NCI-H146 (cell line): Measurements from ENCODE around the gene TLNRD1.

ENCODE experiments used
- DNase-seq: peaks from one replicate; lab custom pipeline; 2025; lab: John Stamatoyannopoulos, UW

TLNRD1 gene

DNA sequence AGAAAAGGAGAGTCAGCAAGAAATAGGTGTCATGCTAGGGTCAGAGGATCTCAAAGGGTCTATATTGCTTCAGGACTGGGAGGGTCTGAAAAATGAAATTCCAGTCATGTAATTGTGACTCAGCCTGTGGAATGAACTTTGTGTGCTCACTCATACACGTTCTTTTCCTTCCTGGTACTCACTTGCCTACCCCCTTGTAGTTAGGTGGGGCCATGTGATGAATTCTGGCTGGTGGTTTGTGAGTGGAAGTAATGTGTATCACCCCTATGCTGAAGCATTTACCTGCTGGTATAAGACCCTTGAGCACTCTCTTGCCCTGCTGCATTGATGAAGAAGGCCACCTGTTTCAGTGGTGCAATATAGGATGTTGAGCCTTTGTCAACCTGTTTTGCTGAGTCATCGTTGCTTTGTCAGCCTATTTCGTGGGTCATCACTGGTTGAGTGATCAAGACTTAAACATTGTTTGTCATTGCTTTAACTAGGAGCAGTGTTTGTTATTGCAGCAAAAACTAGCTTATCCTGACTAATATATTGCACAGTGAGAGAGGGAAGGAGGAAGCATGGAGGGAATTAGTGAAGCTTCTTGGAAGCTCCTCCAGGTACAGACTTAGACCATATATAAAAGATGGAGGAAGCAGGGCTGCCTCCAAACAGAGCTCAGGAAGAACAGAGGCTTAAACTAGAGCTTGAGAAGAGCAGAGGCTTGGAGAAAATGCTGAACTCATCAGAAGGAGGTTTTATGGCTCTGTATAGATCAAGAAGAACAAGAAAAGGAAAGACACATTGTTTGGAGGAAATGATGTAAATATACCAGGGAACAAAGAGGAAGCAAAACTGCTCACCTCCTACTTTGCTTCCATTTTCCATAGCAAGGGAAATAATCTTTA lies 28.9 kb downstream of the TLNRD1 start:
- no peak for DNase-seq

DNA sequence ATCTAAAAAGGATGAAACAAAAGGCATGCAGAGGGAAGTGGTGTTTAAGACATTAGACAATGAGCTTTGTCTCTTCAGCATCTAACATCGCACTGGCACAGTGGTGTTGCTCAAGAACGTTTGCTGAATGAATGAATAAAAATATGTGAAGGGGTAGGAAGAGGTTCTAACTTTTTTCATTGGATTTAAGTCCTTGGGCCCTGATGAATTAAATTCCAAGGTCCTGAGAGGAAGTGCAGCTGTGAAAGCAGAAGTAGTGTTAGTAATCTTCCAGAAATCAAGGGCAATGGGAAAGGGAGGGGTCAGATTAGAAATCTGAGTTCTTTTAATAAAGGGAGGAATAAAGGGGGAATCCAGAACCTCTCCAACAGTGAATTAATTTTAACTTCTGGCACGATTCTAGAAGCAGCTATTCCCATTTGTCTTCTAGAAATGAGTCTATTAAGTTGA lies 29.6 kb downstream of the TLNRD1 start:
- DNase-seq, result no peak

DNA sequence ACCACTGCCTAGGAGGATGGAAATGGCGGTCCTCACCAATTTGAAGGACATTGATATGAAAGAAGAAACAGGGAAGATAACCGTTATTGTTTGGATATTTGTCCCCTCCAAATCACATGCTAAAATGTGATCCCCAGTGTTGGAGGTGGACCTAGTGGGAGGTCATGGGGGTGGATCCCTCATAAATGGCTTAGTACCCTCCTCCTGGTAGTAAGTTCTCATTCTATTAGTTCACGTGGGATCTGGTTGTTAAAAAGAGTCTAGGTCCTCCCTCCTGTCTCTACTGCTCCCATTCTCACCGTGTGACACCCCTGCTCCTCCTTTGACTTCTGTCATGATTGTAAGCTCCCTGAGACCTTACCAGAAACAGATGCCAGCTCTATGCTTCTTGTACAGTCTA lies 30.5 kb downstream of the TLNRD1 start:
- DNase-seq, result no peak

DNA sequence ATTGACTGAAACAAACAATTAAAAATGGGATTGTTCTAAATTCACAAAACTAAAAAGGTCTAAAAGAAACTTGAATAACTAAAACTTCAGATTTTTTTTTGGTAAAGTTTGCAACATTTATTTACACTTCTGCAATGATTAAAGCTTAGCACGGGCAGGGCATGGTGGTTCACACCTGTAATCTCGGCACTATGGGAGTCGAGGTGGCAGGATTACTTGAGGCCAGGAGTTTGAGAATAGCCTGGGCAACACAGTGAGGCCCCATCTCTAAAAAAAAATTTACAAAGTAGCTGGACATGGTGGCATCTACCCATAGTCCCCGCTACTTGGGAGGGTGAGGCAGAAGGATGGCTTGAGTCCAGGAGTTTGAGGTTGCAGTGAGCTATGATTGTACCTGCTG lies 31.6 kb downstream of the TLNRD1 start:
- no peak for DNase-seq

DNA sequence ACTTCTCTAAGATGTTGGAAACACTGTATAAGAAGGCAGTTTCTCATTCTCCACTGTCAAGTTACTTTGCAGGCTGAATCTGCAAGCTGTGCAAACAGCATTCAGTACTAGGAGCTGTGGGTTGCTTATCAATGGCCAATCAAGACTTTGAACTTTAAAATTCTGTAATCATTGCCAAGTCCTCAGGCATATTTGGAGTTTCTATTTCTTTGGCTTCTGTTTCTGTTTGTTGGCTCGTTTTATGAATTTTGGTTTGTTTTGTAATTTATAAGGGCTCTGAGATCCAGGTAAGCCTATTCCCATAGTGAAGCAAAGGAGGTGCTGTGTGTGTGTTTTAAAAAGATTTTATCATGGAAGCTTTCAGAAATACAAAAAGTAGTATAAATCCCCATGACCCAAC lies 32.1 kb downstream of the TLNRD1 start:
- no peak for DNase-seq

DNA sequence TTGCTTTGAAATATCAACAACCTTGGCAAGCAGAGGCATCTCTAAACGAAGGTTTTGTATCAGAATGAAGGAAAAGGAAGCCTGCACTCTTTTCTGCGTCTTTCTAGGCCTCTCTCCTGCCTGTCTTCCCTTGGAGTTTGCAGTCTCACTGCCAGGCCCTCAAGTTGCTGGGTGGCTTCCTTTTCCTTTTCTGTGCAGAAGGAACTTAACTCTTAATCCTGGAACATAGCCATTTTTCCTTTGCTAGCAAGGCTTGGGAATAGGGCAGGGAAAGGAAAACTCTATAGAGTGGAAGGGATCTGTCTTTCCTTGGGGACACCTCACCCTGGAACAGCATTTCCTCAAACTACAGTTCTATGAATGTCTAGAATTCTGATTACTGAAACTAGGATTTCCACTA lies 32.8 kb downstream of the TLNRD1 start:
- DNase-seq, result no peak

DNA sequence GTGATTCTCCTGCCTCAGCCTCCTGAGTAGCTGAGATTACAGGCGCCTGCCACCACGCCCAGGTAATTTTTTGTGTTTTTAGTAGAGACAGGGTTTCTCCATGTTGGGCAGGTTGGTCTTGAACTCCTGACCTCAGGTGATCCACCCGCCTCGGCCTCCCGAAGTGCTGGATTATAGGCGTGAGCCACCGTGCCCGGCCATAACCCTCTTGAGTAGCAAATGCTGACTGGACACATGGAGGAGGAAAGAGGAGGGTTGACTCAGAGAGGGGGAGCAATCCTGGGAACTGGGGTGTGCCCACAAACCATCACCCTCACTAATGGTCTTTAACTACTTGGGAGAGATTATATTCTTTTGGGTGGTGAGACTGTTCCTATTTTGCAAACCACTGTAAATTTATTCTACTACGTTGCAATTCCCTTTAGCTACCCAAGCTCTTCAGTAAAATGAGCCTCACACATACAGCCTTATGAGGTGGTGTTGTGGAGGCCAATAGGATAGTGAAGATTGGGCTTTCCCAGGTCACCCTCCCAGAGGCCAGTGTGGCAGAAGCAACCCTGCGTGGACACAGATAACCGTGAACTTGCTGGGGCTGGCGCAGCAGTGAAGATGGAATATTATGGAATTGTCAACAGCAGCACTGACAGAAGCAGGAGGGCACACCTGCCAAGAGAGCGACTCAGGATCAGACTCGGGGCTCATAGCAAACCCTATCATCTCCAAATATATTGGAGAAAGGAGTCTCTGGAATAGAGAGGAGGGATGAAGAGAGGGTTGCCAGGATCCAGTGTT lies 37.4 kb downstream of the TLNRD1 start:
- no peak for DNase-seq

DNA sequence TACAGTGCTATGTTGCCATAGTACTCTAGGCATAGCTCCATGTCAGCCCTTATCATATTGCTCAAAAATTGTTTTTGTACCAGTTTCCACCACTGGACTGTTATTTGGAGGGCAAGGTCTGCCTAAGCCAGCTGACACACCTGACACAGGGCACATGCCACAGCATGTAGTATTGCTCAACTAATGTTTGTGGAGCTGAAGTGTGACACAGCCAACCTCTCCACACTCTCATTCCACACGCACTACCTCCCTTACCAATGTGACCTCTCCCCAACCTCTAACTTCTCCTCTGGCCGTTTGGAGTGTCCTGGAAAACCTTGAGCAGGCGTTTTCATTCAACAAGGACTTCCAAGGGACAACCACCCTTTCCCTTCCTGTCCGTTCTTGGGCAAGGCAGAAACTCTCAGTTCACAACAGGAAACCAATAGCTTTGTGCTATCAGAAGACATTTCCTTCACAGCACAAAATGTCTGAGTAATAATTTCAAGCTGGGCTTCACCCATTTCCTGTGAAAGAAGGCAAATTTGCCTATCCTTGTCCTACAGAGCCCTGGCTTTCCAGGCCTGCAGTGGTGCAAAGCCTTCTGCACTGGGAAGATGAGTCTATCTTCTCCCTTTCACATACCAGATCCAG lies 38.4 kb downstream of the TLNRD1 start:
- DNase-seq, result no peak

DNA sequence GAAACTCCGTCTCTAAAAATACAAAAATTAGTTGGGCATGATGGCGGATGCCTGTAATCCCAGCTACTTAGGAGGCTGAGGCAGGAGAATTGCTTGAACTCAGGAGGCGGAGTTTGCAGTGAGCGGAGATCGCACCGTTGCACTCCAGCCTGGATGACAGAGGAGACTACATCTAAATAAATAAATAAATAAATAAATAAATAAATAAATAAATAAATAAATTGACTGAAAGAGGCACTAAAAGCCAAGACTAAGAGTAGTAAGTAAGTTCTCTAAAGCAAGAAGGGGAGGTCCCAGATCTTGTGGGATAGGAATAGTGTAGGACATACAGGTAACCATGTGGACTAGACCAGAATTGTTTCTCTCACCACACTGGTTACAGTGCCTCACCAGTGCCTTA lies 40.0 kb downstream of the TLNRD1 start:
- no peak for DNase-seq

DNA sequence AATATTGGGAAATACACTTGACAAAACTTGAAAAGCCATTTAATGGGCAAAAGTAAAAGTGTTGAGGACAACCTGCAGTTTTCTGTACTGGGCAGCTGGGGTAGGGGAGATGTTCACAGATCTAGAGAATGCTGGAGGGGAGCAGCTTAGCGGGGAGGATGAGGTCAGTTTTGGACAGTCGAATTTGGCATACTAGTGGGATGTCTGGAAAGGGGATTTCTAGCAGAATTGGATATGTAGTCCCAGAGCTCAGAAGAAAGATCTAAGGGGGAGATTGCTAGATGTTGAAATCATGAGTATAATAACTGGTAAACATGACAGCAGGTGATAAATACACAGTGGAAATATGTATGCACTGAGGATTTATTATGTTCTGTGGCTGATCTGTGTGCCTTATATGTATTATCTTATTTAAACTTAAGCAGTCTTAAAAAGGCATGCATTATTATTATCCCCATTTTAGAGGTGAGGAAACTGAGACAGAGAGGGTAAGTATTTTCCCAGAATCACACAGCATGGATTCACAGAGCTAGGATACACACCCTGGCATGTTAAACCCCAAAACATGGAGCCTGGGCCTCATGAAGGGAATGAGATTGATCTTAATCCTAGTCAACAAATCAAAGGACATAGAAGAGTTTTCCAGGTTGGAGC lies 42.7 kb downstream of the TLNRD1 start:
- DNase-seq, result no peak

DNA sequence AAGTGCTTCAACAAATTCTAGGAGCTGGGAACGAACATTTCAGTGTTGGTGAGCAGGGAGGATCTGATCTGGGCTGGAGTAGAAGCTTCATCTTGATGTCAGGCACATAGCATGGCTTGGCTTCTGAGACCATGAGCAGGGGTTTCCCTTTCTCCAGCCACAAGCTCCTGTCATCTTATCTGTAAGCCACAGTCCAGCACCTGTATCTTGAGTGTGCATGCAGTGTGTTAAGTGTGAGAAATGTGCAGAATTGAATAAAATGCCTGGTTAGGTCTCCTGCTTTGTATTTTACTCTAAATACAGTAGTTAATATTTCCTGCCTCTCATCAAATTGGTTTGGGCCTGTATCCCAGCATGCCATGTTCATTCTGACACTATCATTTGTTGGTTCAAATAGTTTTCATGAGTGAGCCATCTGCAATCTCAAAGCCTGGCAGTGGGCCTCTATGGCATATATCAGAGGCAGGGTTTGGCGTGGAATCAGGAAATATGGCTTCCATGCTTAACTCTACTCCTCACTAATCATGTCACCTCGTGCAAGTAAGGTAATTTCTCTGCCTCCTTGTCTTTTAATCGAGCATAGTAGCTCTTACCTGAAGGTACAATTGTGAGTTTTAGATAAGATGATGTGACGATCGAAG lies 43.3 kb downstream of the TLNRD1 start:
- peak; percentile 22 for DNase-seq

DNA sequence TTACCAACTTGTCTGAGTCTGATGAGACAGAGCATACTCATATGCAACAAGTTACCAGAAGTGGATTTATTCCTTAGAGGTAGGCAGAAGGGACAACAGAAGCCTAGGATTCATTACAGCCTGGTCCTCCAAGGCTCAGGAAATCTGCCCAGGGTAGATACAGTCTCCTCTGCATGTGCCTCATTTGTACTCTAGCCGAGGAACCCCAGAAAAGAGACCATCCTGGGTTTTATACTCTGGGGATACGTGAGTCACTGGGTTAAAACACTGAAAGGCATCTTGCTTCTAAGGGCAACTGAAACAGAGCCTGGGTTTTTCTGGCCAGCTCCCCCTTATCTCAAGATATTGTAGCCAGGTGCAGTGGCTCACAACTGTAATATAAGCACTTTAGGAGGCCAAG lies 45.6 kb downstream of the TLNRD1 start:
- no peak for DNase-seq

DNA sequence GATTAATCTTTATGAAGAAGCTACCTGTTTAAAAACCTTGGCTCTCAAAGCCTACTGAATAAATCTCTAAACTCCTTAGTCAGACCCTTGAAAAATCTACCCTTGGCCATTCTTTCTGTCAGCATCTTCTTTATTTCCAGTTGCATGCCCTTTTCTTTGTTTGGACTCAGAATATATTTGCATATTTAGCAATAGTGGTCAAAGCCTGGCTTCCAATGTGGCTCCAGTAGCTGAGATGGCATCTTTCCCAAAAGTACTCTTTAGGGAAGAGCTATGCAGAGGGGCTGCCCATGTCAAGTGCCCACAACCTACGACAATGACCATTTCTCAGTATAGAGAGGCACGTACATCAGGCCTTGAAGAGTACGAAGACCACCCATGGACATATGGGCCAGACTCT lies 47.2 kb downstream of the TLNRD1 start:
- no peak for DNase-seq

DNA sequence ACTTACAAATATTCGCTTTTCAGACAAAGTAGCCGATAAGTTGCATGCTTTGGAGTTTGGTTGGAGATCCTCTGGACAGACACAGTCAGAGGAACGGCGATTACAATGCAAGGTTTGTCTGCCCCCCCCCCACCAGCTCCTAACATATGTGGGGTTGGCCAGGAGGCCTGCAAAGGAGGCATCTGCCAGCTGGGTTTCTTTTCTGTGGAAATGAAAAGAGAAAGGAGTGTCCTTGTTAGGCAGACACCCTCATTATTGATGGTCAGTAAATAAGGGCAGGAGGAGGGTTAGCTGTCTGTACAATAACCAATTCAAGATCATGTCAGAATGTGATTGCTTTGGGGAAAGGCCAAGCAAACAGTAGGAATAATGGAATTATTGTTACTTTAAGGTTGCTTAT lies 49.1 kb downstream of the TLNRD1 start:
- peak; percentile 77 for DNase-seq

DNA sequence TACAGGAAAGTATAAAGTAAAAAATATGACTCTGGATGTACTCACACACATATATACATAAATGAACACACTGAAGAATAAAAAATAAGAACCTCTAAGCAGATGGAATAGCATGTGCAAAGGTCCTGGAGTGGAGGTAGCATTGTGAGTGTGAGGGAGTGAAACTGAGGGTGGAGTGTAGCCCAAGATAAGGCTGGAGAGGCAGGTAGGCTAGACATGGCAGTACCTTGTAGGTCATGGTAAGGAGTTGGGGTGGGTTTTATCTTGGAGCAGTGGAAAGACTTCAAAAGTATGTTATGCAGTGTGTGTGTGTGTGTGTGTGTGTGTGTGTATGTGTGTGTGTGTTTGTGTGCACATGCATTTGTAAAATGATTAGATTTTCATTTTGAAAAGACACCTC lies 49.5 kb downstream of the TLNRD1 start:
- no peak for DNase-seq

DNA sequence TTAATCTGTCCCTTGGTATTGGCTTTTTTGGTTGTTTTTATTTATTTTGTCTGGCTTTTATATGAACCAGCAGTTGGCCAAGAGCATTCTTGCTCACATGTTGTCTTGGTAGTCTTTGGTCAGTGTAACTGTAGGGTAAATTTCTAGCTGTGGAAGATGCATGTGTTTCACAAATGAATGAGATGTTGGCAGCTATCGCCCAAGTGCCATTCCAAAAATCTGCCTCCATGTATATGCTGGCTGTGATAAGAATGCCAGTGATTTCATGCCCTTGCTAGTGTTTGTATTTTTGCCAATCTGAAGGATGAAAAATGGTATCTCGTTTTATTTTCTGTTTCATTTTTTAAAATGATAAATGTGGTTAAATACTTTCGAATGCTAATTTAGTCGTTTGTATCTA lies 50.1 kb downstream of the TLNRD1 start:
- no peak for DNase-seq

DNA sequence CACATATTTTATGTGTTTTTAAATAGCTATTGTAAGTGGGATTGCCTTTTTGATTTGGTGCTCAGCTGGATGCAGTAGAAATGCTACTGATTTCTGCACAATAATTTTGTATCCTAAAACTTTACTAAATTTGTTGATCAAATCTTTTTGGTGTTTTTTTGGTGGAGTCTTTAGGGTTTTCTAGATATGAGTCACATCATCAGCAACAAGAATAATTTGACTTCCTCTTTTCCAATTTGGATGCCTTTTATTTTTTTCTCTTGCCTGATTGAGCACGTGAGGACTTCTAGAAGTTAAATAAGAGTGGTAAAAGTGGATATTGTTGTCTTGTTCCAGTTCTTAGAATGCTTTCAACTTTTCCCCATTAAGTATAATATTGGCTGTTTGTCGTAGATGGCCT lies 51.3 kb downstream of the TLNRD1 start:
- no peak for DNase-seq

DNA sequence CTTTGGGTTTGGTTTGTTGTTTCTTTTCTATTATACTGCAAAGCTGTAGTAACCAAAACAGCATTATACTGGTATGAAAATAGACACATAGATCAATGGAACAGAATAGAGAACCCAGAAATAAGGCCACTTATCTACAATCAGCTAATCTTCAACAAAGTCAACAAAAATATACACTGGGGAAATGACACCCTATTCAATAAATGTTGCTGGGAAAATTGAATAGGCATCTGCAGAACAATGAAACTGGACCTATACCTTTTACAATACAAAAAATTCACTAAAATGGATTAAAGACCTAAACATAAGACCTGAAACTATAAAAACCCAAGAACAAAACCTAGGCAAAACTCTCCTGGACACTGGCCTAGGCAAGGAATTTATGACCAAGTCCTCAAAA lies 52.9 kb downstream of the TLNRD1 start:
- DNase-seq, result peak; percentile 8

DNA sequence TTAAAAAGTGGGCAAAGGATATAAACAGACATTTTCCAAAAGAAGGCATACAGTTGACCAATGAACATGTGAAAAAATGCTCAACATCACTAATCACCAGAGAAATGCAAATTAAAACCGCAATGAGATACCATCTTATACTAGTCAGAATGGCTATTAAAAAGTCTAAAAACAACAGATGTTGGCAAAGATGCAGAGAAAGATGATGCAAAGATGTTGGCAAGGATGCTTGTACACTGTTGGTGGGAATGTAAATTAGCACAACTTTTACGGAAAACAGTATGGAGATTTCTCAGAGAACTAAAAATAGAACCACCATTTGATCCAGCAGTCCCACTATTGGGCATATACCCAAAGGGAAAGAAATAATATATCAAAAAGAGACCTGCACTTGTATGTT lies 53.5 kb downstream of the TLNRD1 start:
- no peak for DNase-seq
